HG02571 (cell line): ENCODE results near the gene CPZ.
"Not testable (repeated sequence)": the region's sequence is repeated elsewhere in the genome, so short reads cannot be mapped to it uniquely, and the experiment has no call there.

ENCODE experiments used
- ATAC-seq: cut with Tn5 transposase; IDR thresholded peaks from one replicate; pipeline ENCODE4 v1.9.1; 2021; ENCODE audit warnings: mild to moderate bottlenecking, moderate library complexity; ENCODE audit not compliant: unreplicated experiment

CPZ gene

GRCh38 chr4:8556341-8557150, 36.0 kb upstream of the CPZ start:
- no peak for ATAC-seq

- no peak for ATAC-seq
Measured at GRCh38 chr4:8557151-8558076, 35.2 kb upstream of the CPZ start.

GRCh38 chr4:8558080-8558960, 34.2 kb upstream of the CPZ start:
- no peak for ATAC-seq

- no peak for ATAC-seq
Measured at GRCh38 chr4:8559011-8559410, 33.6 kb upstream of the CPZ start.

GRCh38 chr4:8559524-8560264, 32.9 kb upstream of the CPZ start:
- ATAC-seq = no peak

- ATAC-seq = no peak
Measured at GRCh38 chr4:8560265-8561047, 32.1 kb upstream of the CPZ start.

- ATAC-seq = no peak
Measured at GRCh38 chr4:8564595-8564994, 28.0 kb upstream of the CPZ start.

GRCh38 chr4:8568068-8568668, 24.4 kb upstream of the CPZ start:
- no peak for ATAC-seq

- ATAC-seq = no peak
Measured at GRCh38 chr4:8570201-8570600, 22.4 kb upstream of the CPZ start.

GRCh38 chr4:8571702-8572685, 20.6 kb upstream of the CPZ start:
- no peak for ATAC-seq

GRCh38 chr4:8573266-8573665, 19.3 kb upstream of the CPZ start:
- ATAC-seq = no peak

GRCh38 chr4:8574796-8575370, 17.7 kb upstream of the CPZ start:
- no peak for ATAC-seq

GRCh38 chr4:8575457-8575856, 17.1 kb upstream of the CPZ start:
- ATAC-seq = no peak

GRCh38 chr4:8576591-8576990, 16.0 kb upstream of the CPZ start:
- ATAC-seq = not testable (repeated sequence)

GRCh38 chr4:8577046-8577445, 15.5 kb upstream of the CPZ start:
- ATAC-seq = no peak

- ATAC-seq = no peak
Measured at GRCh38 chr4:8577972-8578371, 14.6 kb upstream of the CPZ start.

GRCh38 chr4:8578717-8579116, 13.8 kb upstream of the CPZ start:
- no peak for ATAC-seq
